ENCODE results near the gene TKT.

The TKT gene

GRCh38 chr3:53223541-53223966 lies 32.3 kb downstream of the TKT start:
- no peak for DNase-seq

- no peak for DNase-seq
Observed at GRCh38 chr3:53223025-53223424, 32.8 kb downstream of the TKT start.

GRCh38 chr3:53222183-53222901 lies 33.5 kb downstream of the TKT start:
- no peak for DNase-seq

GRCh38 chr3:53221827-53222182 lies 34.0 kb downstream of the TKT start:
- DNase-seq = no peak

- no peak for DNase-seq
Observed at GRCh38 chr3:53221345-53221744, 34.5 kb downstream of the TKT start.

- DNase-seq = peak; percentile 16
Observed at GRCh38 chr3:53219895-53220483, 35.8 kb downstream of the TKT start.

GRCh38 chr3:53218131-53218530 lies 37.7 kb downstream of the TKT start:
- no peak for DNase-seq

GRCh38 chr3:53217175-53217574 lies 38.6 kb downstream of the TKT start:
- DNase-seq = no peak

- no peak for DNase-seq
Observed at GRCh38 chr3:53216723-53217122, 39.1 kb downstream of the TKT start.

- no peak for DNase-seq
Observed at GRCh38 chr3:53215816-53216215, 40.0 kb downstream of the TKT start.

- no peak for DNase-seq
Observed at GRCh38 chr3:53213276-53213675, 42.5 kb downstream of the TKT start.

- no peak for DNase-seq
Observed at GRCh38 chr3:53211706-53212702, 43.8 kb downstream of the TKT start.

- no peak for DNase-seq
Observed at GRCh38 chr3:53202331-53203015, 53.3 kb downstream of the TKT start.

GRCh38 chr3:53200501-53201498 lies 55.0 kb downstream of the TKT start:
- DNase-seq = no peak

- DNase-seq = no peak
Observed at GRCh38 chr3:53199834-53200233, 56.0 kb downstream of the TKT start.

- DNase-seq = no peak
Observed at GRCh38 chr3:53198996-53199395, 56.8 kb downstream of the TKT start.

GRCh38 chr3:53198256-53198977 lies 57.4 kb downstream of the TKT start:
- no peak for DNase-seq

- DNase-seq = no peak
Observed at GRCh38 chr3:53196575-53197407, 59.0 kb downstream of the TKT start.

GRCh38 chr3:53195602-53196574 lies 59.9 kb downstream of the TKT start:
- peak; percentile 19 for DNase-seq

Data from NCI-H1092 (cell line).